DND-41 (cell line): Measurements from ENCODE around the gene PAPPA.

Experiments used
- EZH2 ChIP-seq: IDR thresholded peaks from 3 replicates; pipeline ENCODE4 v1.6.1; 2012; ENCODE audit warnings: borderline replicate concordance, low read depth, mild to moderate bottlenecking, moderate library complexity, low read length, inconsistent platforms; ENCODE audit not compliant: severe bottlenecking
- TF ChIP-seq, protein P1 (sequence below): IDR thresholded peaks from 2 replicates; pipeline ENCODE4 v1.5.1; 2012; ENCODE audit warnings: borderline replicate concordance, low read length, moderate library complexity, mild to moderate bottlenecking; ENCODE audit not compliant: poor library complexity, severe bottlenecking; ENCODE audit errors: extremely low read depth

DNA sequence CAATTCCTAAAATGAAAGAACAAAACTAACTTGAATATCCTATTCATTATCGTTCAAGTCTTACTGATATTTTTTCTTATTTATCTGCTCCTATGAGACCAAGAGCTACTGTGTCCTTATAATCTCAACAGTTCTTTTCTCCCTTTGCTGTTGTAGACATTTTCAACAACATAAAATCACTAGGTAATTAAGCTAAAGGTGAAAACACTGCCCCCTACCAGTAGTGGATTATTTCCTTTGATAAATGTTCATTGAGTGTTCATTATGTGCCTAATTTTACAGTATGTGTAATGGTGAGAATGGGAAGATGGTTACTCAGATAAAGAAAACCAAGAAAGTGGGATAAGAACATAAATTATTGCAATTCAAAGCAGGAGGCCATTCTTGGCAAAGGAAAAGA is 41.4 kb upstream of the PAPPA start:
- TF ChIP-seq, protein P1, sequence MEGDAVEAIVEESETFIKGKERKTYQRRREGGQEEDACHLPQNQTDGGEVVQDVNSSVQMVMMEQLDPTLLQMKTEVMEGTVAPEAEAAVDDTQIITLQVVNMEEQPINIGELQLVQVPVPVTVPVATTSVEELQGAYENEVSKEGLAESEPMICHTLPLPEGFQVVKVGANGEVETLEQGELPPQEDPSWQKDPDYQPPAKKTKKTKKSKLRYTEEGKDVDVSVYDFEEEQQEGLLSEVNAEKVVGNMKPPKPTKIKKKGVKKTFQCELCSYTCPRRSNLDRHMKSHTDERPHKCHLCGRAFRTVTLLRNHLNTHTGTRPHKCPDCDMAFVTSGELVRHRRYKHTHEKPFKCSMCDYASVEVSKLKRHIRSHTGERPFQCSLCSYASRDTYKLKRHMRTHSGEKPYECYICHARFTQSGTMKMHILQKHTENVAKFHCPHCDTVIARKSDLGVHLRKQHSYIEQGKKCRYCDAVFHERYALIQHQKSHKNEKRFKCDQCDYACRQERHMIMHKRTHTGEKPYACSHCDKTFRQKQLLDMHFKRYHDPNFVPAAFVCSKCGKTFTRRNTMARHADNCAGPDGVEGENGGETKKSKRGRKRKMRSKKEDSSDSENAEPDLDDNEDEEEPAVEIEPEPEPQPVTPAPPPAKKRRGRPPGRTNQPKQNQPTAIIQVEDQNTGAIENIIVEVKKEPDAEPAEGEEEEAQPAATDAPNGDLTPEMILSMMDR, result no peak
- TF ChIP-seq EZH2, result no peak
